Spleen (tissue), 7 donors: ENCODE data around the gene TP63.

ENCODE experiments used
- POLR2A ChIP-seq, 3 donors: fragments of 450-650 bp; IDR thresholded peaks; one replicate each; pipeline ENCODE4 v1.5.1; 2017; ENCODE audit warnings: antibody characterized with exemption in 3 of 3, mild to moderate bottlenecking in 1 of 3
- TF ChIP-seq, protein P1 (sequence below), 11 experiments: fragments of 200-600 bp in 7 of 11; fragments of 450-650 bp in 4 of 11; sonication (generic) in 4 of 11; IDR thresholded peaks in 8 of 11; conservative IDR thresholded peaks in 3 of 11; 1 replicate in 7 of 11; 2 replicates in 4 of 11; pipeline versions ENCODE4 v1.4.0 to v1.8.0; 2016 to 2021; ENCODE audit warnings: antibody characterized with exemption in 11 of 11, inconsistent platforms in 4 of 11, mild to moderate bottlenecking in 1 of 11
- donor health status: DM: no; HTN: no; CAD: no; lungs with moderate emphysema.
- donor health status: DM: no; HTN: no; CAD: no.
- donor health status: DM: no; HTN: no; CAD: no.

DNA sequence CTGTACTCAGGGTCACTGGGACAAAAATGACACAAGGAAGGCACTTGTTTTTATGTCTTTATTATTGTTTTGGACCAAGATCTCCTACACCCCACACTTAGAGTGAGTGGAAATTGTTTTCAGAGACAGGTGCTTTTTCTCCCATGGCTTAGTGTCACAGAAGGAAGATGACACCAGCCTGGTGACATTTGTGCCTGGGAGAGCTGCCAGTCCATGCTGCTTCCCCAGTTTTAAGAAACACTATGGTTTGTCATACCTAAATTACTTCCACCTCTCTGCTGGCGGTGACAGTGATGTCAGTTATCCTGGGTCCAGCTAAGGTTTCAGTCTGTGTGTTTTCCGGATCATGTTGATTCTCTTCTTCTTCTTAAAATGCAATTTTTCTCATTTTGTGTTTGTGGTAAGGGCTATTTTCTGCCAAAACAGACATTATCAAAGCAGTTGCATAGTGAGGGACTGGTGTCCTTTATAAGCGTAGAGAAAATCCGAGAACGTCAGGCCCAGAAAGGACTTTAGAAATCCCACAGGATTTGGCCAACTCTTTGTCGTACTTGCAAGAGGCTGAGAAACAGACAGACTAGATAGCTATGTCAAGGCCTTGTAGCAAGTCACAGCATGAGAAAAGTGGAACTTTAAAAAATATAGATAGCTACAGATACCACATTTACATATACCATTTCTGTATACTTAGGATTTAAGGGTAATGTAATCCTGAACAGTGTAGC lies 149.5 kb downstream of the TP63 start:
- TF ChIP-seq, protein P1, sequence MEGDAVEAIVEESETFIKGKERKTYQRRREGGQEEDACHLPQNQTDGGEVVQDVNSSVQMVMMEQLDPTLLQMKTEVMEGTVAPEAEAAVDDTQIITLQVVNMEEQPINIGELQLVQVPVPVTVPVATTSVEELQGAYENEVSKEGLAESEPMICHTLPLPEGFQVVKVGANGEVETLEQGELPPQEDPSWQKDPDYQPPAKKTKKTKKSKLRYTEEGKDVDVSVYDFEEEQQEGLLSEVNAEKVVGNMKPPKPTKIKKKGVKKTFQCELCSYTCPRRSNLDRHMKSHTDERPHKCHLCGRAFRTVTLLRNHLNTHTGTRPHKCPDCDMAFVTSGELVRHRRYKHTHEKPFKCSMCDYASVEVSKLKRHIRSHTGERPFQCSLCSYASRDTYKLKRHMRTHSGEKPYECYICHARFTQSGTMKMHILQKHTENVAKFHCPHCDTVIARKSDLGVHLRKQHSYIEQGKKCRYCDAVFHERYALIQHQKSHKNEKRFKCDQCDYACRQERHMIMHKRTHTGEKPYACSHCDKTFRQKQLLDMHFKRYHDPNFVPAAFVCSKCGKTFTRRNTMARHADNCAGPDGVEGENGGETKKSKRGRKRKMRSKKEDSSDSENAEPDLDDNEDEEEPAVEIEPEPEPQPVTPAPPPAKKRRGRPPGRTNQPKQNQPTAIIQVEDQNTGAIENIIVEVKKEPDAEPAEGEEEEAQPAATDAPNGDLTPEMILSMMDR (IDR thresholded peaks at IDR 0.05 in 8 of 11, conservative IDR thresholded peaks at IDR 0.05 in 3 of 11): no peak
- TF ChIP-seq POLR2A (IDR thresholded peaks at IDR 0.05): no peak
